Adrenal gland (tissue), 5 donors: ENCODE data around the gene ZFP3.

Experiments used
- POLR2A ChIP-seq, 2 donors: fragments of 450-650 bp; IDR thresholded peaks; one replicate each; pipeline ENCODE4 v1.6.1; 2017; ENCODE audit warnings: antibody characterized with exemption in 2 of 2, mild to moderate bottlenecking in 2 of 2, moderate library complexity in 1 of 2
- TF ChIP-seq, protein P1 (sequence below), 6 experiments: fragments of 450-650 bp in 4 of 6; fragments of 200-600 bp in 2 of 6; sonication (generic) in 1 of 6; IDR thresholded peaks; 1 replicate in 5 of 6; 2 replicates in 1 of 6; pipeline versions ENCODE4 v1.5.1 to v1.8.0; 2016 to 2021; ENCODE audit warnings: antibody characterized with exemption in 6 of 6, mild to moderate bottlenecking in 2 of 6, moderate library complexity in 1 of 6
- donor health status: DM: no; HTN: no; CAD: no.

DNA sequence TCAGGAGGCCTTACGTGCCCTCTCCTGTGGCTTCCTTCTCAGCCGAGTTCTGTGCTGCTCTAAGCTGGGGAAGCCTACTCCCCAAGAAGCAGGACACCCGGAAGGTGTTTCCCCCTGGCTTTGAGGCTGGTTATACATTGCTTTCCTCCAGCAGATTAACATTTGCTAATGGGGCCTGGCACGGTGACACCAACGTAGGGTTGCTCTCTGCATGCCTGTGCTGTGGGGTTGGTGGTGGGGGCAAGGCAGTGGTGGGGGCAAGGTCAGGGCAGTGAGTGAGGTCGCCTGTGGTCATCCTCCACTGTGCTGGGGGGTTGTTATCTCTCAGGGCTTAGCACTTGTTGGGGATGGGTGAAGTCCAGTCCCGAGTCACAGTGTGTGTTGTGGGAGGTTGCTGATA is 41.8 kb downstream of the ZFP3 start:
- no peak for TF ChIP-seq POLR2A (IDR thresholded peaks at IDR 0.05)
- TF ChIP-seq, protein P1, sequence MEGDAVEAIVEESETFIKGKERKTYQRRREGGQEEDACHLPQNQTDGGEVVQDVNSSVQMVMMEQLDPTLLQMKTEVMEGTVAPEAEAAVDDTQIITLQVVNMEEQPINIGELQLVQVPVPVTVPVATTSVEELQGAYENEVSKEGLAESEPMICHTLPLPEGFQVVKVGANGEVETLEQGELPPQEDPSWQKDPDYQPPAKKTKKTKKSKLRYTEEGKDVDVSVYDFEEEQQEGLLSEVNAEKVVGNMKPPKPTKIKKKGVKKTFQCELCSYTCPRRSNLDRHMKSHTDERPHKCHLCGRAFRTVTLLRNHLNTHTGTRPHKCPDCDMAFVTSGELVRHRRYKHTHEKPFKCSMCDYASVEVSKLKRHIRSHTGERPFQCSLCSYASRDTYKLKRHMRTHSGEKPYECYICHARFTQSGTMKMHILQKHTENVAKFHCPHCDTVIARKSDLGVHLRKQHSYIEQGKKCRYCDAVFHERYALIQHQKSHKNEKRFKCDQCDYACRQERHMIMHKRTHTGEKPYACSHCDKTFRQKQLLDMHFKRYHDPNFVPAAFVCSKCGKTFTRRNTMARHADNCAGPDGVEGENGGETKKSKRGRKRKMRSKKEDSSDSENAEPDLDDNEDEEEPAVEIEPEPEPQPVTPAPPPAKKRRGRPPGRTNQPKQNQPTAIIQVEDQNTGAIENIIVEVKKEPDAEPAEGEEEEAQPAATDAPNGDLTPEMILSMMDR (IDR thresholded peaks at IDR 0.05) = no peak
